Gastroesophageal sphincter (tissue), 3 donors: ENCODE data around the gene CEP152.

ENCODE experiments used
- EP300 ChIP-seq: sonication (generic); formaldehyde crosslinking; IDR thresholded peaks from one replicate; pipeline ENCODE4 v1.6.1; 2017; ENCODE audit warnings: antibody characterized with exemption, mild to moderate bottlenecking
- POLR2A ChIP-seq, 2 donors: fragments of 450-650 bp; IDR thresholded peaks; one replicate each; pipeline ENCODE4 v1.6.1; 2017; ENCODE audit warnings: antibody characterized with exemption in 2 of 2, mild to moderate bottlenecking in 2 of 2, moderate library complexity in 1 of 2
- POLR2AphosphoS5 ChIP-seq: sonication (generic); formaldehyde crosslinking; IDR thresholded peaks from one replicate; pipeline ENCODE4 v1.6.1; 2017; ENCODE audit warnings: antibody characterized with exemption
- TF ChIP-seq, protein P1 (sequence below), 4 experiments: fragments of 200-600 bp in 2 of 4; fragments of 450-650 bp in 2 of 4; sonication (generic) in 1 of 4; IDR thresholded peaks; one replicate each; pipeline ENCODE4 v1.5.1; 2017 to 2019; ENCODE audit warnings: antibody characterized with exemption in 4 of 4, mild to moderate bottlenecking in 2 of 4, moderate library complexity in 2 of 4

DNA sequence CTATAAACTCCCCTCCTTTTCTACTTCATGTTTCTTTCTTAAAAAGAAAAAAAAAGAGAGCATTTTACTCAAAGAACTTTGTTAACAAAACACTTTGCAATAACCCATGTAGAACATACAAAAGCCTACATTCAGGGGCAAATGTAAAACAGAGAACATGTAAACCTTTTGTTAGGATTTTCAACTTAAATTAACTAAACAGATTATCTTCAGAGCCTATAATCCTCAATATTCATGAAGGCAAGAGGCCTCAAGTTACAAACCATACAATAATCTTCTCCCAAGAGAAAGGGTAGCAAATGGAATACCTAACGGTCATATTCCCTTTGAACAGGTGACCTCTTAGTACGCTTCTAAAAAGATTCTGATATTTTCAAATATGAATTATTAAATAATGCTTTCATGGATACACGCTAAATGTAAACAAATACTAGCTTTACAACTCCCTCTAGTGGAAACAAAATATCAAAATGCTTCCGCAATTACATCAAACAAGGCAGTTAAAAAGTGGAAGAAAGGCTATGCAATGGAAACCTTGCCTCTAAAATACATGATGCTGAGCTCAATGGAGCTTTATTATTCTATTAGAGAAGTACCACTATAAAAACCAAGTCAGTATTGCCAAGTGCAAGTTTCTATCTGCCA lies 9.9 kb downstream of the CEP152 start:
- no peak for TF ChIP-seq POLR2AphosphoS5
- TF ChIP-seq, protein P1, sequence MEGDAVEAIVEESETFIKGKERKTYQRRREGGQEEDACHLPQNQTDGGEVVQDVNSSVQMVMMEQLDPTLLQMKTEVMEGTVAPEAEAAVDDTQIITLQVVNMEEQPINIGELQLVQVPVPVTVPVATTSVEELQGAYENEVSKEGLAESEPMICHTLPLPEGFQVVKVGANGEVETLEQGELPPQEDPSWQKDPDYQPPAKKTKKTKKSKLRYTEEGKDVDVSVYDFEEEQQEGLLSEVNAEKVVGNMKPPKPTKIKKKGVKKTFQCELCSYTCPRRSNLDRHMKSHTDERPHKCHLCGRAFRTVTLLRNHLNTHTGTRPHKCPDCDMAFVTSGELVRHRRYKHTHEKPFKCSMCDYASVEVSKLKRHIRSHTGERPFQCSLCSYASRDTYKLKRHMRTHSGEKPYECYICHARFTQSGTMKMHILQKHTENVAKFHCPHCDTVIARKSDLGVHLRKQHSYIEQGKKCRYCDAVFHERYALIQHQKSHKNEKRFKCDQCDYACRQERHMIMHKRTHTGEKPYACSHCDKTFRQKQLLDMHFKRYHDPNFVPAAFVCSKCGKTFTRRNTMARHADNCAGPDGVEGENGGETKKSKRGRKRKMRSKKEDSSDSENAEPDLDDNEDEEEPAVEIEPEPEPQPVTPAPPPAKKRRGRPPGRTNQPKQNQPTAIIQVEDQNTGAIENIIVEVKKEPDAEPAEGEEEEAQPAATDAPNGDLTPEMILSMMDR (IDR thresholded peaks at IDR 0.05), result peak; percentile 26 to 60 (median 58)
- no peak for TF ChIP-seq POLR2A (IDR thresholded peaks at IDR 0.05)
- no peak for TF ChIP-seq EP300
